DMS79 (cell line): ENCODE measurements around the gene KDM4C.

Source experiments
- DNase-seq: peaks from one replicate; lab custom pipeline; 2025; lab: John Stamatoyannopoulos, UW

KDM4C gene

GRCh38 chr9:6904371-6904770, 146.6 kb downstream of the KDM4C start:
- no peak for DNase-seq

- no peak for DNase-seq
Measured at GRCh38 chr9:6905850-6906375, 148.1 kb downstream of the KDM4C start.

GRCh38 chr9:6907772-6908381, 150.1 kb downstream of the KDM4C start:
- no peak for DNase-seq

GRCh38 chr9:6909181-6909580, 151.4 kb downstream of the KDM4C start:
- no peak for DNase-seq

- no peak for DNase-seq
Measured at GRCh38 chr9:6910032-6910431, 152.3 kb downstream of the KDM4C start.

- DNase-seq, result no peak
Measured at GRCh38 chr9:6910497-6910896, 152.7 kb downstream of the KDM4C start.

- DNase-seq, result no peak
Measured at GRCh38 chr9:6911901-6912638, 154.3 kb downstream of the KDM4C start.

- DNase-seq, result no peak
Measured at GRCh38 chr9:6915635-6916034, 157.9 kb downstream of the KDM4C start.

- DNase-seq, result no peak
Measured at GRCh38 chr9:6917162-6917561, 159.4 kb downstream of the KDM4C start.

GRCh38 chr9:6920041-6920440, 162.3 kb downstream of the KDM4C start:
- no peak for DNase-seq

GRCh38 chr9:6921315-6921714, 163.5 kb downstream of the KDM4C start:
- no peak for DNase-seq

- no peak for DNase-seq
Measured at GRCh38 chr9:6922124-6922676, 164.4 kb downstream of the KDM4C start.

- DNase-seq, result no peak
Measured at GRCh38 chr9:6922680-6923079, 164.9 kb downstream of the KDM4C start.

- no peak for DNase-seq
Measured at GRCh38 chr9:6923086-6923485, 165.3 kb downstream of the KDM4C start.

GRCh38 chr9:6924149-6924548, 166.4 kb downstream of the KDM4C start:
- DNase-seq, result no peak

- DNase-seq, result no peak
Measured at GRCh38 chr9:6924988-6925563, 167.3 kb downstream of the KDM4C start.

- no peak for DNase-seq
Measured at GRCh38 chr9:6925836-6926235, 168.1 kb downstream of the KDM4C start.

GRCh38 chr9:6926436-6926835, 168.7 kb downstream of the KDM4C start:
- DNase-seq, result no peak

- no peak for DNase-seq
Measured at GRCh38 chr9:6927838-6928237, 170.1 kb downstream of the KDM4C start.

- DNase-seq, result no peak
Measured at GRCh38 chr9:6928863-6929262, 171.1 kb downstream of the KDM4C start.

GRCh38 chr9:6929441-6930215, 171.9 kb downstream of the KDM4C start:
- no peak for DNase-seq

- no peak for DNase-seq
Measured at GRCh38 chr9:6930827-6931226, 173.1 kb downstream of the KDM4C start.
